H54 (cell line): Measurements from ENCODE around the gene RPS6KC1.

ENCODE experiments used
- DNase-seq: peaks from one replicate; pipeline ENCODE4 v3.0.0; 2011; ENCODE audit warnings: low spot score, mixed read lengths; ENCODE audit not compliant: insufficient read length
- FAIRE-seq: peaks from 3 replicates; lab custom pipeline; 2011; peaks lifted over from hg19 to GRCh38; lab: Jason Lieb, UNC
- POLR2A ChIP-seq: IDR thresholded peaks from 2 replicates; pipeline ENCODE4 v1.6.1; 2011; ENCODE audit warnings: low read depth, mild to moderate bottlenecking, low read length

The RPS6KC1 gene

DNA sequence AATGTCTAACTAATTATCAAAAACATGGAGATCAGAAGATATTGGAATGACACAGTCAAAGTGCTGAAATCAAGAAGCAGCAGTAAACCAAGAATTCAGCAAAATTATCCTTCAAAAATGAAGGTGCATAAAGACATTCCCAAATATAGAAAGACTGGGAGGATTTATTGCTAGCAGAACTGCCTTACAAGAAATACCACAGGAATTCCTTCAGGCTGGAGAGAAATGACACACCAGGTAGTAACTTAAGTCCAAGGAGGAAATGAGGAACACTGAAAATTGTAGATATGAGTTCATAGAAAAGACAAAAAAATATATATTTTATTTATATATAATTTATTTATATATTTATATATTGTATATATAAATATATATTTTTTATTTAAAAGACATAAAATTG, 217.2 kb downstream of the RPS6KC1 start:
- peak; percentile 7 for DNase-seq

DNA sequence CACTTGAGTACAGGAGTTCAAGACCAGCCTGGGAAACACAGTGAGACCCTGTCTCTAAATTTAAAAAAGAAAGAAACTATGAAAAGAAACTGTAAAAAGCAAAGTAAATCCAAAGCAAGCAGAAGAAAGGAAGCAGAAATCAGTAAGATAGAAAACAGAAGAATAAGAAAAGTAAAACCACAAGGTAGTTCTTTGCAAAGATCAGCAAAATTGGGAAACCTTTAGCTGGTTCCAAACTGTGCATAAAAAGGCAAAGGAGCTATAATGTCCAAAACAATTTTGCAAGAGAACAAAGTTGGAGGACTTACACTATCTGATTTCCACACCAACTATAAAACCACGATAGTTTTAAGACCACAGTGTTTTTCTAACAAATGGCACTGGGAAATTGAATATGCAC, 218.8 kb downstream of the RPS6KC1 start:
- no peak for DNase-seq
- no peak for TF ChIP-seq POLR2A
- FAIRE-seq, result no peak

More for the DNA sequence above, 217.2 kb downstream of the RPS6KC1 start:
- FAIRE-seq, result no peak
- no peak for TF ChIP-seq POLR2A

DNA sequence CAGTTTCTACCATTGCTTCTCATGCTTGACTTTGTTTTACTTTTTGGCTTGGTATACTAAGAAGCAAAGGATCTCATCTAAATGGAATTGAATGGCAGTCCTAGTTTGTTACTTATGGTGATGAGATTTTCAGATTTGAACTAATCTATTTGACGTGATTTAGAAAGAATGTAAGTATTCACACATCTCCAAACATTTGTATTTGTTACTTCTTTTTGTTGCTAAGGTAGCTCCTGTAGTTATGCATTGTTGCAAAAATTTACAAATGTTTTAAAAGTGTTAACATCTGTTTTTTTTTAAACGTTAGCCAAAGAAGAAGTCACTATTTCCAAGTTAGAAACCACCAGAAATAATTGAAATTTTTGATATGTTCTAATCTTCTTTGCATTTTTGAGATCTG, 222.5 kb downstream of the RPS6KC1 start:
- TF ChIP-seq POLR2A, result no peak
- no peak for DNase-seq
- no peak for FAIRE-seq

DNA sequence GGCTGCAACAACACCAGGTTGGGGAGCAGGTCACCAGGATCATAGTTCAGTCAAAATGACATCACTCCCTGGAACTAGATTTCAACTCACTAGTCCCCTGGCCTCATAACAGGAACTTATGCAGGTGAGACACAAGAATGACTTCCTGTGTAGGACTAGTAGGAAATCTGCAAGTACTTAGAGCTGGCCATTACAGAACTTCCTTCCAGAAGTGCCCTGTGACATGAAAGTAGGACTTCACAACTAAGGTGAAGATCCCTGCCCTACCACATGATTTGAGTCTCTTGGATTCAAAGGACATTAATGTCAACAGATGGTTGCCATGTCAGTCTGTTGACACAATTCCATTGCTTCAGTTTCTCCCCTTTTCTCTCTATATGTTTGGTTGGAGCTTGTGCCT, 223.1 kb downstream of the RPS6KC1 start:
- no peak for TF ChIP-seq POLR2A
- FAIRE-seq (no peak), DNase-seq (no peak)

DNA sequence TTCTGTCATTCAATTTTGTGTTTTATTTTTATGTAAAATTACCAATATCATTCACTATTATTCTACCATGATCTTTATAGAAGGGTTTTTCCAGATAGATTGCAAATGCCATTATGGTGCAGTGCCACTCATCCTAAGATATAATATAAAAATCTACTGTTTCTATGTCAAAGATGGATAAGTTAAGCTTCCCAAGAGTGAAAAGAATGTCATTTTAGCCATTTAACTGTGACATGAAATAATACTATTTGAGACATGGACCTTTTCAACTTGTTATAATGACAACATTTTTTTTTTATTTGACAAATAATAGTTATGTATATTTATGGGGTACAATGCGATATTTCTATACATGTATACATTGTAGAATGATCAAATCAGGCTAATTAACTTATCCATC, 224.3 kb downstream of the RPS6KC1 start:
- TF ChIP-seq POLR2A, result no peak
- FAIRE-seq, result no peak
- no peak for DNase-seq

DNA sequence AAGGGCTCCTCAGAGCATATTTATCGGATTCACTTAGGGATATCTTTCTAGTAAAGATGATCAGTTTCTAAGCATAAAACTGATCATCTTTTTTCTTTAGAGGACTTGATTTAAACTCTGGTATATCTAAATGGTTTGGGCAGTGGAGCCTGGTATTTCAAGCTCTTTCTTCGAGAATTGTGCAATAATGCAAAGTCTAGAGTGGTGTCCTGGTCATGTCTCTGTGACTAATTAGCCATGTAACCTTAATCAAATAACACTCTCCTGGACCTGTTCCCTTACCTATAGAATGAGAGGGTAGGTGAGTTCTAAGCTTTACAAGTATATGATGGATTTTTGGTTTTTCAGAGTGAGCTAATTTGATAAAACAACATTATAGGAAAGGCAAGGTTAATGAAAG, 225.2 kb downstream of the RPS6KC1 start:
- FAIRE-seq, result no peak

DNA sequence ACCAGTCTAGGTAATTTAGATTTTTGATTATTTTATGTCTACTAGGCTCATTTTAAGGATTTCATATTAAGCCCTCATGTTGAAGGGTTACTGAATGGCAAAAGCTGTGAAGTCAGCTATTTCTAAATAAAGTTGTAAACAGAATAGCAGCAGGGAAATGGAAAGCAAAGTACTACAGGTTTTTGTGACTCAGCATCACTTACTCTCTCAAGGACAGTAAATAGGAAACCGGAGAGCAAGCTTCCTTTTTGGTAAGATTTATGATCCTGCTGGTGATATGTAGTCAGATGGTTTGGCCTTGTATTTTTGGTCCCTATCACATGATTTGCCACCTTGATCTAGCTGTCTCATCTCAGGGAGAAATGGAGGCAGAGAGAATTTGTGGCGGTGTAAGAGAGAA, 226.0 kb downstream of the RPS6KC1 start:
- DNase-seq, result no peak
- TF ChIP-seq POLR2A, result no peak
- no peak for FAIRE-seq

More for the DNA sequence above, 225.2 kb downstream of the RPS6KC1 start:
- no peak for TF ChIP-seq POLR2A
- no peak for DNase-seq

DNA sequence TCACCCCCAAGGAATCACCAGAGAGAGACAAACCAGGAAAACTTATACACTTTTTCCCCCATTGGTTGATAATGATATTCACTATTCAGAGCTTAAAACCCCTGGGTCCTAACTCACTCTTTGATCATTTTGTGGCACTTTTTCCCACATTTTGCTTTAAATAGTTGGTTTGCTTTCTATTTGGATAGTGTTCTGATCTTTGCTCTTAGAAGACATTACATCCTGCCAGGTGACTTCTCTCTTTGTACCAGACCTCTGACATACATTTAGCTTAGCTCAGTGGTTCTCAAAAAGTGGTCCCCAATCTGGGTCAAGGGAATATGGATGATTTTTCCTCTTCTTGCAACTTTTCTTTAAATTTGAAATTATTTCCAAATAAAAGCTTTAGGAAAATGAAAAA, 228.4 kb downstream of the RPS6KC1 start:
- no peak for TF ChIP-seq POLR2A
- no peak for FAIRE-seq
- no peak for DNase-seq

DNA sequence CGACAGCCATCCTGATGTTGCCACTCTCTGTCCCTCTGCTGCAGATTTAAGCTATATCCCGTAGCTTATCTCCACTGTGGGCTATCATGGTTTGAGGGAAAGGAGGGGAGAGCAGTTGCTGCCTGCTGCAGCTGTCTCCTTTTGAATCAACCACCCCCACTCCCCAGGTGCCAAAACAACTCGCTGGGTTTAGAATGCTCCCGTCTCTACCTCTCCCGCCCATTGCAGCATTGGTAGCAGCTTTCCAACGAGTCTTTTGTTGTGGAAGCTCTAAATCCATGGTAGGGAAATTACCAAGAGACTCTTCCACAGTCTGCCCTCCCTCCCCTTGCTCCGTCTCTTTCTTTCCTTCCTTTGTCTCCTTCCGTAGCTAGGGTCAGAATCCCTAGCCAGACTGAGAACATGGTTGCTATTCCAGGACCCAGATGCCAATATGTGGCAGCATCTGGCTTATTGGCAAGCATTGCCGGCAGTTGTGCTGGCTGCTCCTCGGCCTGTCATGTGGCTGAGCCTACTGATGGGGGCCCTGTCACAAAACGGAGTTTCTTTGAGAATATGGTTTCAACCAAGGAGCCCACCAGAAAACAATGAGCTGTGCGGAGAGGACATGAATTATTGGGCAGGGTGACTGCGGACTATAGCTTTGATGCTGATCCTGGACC, 230.7 kb downstream of the RPS6KC1 start:
- DNase-seq (no peak), FAIRE-seq (no peak)
- no peak for TF ChIP-seq POLR2A

DNA sequence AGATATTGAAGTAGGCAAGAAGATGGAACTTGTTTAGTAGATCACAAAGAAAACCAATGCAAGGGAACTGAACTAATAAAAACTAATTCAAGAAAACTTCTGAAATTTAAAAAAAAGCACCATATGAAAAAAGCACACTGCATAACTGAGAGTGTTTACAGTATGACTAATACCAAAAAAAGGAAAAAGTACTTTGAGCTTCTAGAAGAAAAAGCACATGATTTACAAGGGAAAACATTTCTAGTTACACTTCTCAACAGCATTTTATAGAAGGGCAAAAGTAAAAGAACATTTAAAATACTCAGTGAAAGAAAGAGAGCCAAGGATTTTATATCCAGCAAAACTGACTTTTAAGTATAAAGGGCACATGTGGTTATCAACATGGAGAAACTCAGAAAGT, 233.6 kb downstream of the RPS6KC1 start:
- TF ChIP-seq POLR2A, result no peak
- DNase-seq (no peak), FAIRE-seq (no peak)

DNA sequence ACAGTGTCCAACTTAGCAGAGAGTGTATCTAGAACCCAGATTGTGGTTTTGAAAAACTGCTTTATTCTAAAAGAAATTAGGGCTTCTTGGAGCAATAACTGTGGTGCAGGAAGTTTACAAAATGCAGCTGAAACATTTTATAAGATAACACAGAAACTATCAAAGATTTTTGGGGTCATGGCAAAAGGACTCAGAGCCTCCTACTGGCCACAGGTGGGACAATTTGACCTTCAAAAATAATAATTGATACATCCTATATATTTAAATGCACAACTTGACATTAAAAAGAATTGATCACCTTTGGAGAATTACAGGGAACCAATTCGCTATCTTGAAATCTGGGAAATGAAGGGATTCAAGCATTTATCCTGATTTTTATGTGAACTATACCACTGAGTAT, 235.2 kb downstream of the RPS6KC1 start:
- no peak for TF ChIP-seq POLR2A
- FAIRE-seq (no peak), DNase-seq (no peak)

DNA sequence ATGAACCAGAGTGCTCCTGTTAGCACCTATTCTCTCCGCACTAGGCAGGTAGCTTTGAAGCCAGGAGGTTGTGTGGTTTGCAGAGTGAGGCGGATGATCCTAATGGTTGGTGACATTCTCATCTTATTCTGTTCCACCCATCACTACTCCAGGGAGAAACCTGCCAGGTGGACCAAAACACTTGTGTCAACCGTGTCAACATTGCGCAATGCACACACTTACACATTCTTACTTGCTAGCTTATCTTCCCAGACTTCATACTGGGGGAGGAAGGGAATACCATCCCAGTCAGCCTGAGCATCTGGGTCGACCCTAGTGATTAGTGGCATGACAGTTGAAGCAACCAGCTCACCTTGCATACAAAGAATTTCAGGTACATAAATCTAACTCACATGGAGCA, 236.9 kb downstream of the RPS6KC1 start:
- TF ChIP-seq POLR2A, result no peak
- no peak for FAIRE-seq
- DNase-seq, result no peak

DNA sequence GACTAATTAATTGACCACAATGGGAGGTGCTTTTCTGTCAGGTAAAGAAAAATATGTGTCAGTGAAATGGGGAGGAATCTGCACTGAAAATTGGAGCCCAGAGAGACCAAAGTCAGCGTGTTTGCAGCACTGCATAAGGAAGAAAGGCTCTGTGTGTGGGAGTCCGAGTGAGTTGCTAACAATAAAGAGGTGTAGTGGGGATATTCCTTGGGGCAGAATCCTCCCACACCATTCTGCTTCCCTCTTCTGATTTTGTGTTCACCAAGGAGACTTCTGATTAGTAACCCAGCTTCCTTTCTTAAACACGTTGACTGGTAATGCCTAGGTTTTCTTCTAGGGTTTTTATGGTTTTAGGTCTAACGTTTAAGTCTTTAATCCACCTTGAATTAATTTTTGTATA, 240.5 kb downstream of the RPS6KC1 start:
- TF ChIP-seq POLR2A, result no peak
- FAIRE-seq (no peak), DNase-seq (no peak)

DNA sequence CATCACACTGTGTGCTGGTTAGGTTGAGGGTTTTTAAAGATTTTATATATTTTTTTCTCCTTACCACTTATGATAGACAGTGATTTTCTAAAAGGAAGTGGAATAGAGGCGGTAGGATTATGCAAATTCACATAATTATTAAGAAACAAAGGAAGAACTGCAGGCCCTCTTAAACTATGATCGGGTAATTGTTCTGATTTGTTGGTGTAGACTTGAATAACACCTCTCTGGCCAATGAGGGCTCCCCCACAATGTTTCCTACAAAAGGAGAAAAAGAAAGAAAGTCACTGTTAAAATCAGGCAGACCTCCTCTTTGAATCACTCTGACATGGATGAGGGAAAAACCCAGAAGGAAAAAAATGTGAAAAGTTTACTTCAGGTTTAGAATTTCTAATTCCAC, 241.6 kb downstream of the RPS6KC1 start:
- FAIRE-seq (no peak), DNase-seq (no peak)
- TF ChIP-seq POLR2A, result no peak

DNA sequence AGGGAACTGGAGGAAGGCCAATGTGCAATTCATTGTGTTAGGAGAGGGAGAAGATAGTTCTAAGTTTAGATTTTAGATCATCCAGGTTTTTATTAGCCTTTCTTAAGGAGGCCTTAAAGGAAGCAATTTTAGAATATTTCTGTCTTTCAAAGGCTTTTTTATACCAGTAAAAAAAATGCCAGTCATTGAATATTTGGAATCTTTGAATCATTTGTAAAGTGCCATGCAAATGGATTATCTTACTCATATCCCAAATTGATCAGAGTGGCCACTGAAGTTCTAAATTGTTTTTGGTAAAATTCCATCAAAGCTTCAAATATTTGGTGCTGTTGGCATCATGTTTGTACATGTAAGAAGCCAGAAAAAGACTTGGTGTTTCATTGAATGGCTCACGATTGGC, 244.8 kb downstream of the RPS6KC1 start:
- no peak for FAIRE-seq
- DNase-seq, result no peak

More for the DNA sequence above, 244.8 kb downstream of the RPS6KC1 start:
- no peak for TF ChIP-seq POLR2A
